ENCODE data around the gene PHF5A.

The PHF5A gene

GRCh38 chr22:41501209-41501608, 32.7 kb upstream of the PHF5A start:
- in situ Hi-C loops (cut with HindIII; ENCODE audit: low sequenced_read_pairs): no loop called here
- H3K4me3 ChIP-seq (ENCODE audit: low read depth, low read length): no peak overlapping the region
- DNase-seq (ENCODE audit: low read depth): no peak
- peak; percentile 36 for TF ChIP-seq CTCF (IDR thresholded peaks at IDR 0.05; ENCODE audit: low read depth, low read length, missing control alignments)

GRCh38 chr22:41500303-41500702, 31.8 kb upstream of the PHF5A start:
- TF ChIP-seq CTCF (IDR thresholded peaks at IDR 0.05; ENCODE audit: low read depth, low read length, missing control alignments): no peak
- no peak for DNase-seq (ENCODE audit: low read depth)
- H3K4me3 ChIP-seq (ENCODE audit: low read depth, low read length): no peak overlapping the region
- in situ Hi-C loops (cut with HindIII; ENCODE audit: low sequenced_read_pairs): no loop called here

- H3K4me3 ChIP-seq (ENCODE audit: low read depth, low read length): no peak overlapping the region
- in situ Hi-C loops (cut with HindIII; ENCODE audit: low sequenced_read_pairs): no loop called here
- DNase-seq (ENCODE audit: low read depth): no peak
- TF ChIP-seq CTCF (IDR thresholded peaks at IDR 0.05; ENCODE audit: low read depth, low read length, missing control alignments): no peak
These were observed 31.3 kb upstream of the PHF5A start for GRCh38 chr22:41499624-41500280.

GRCh38 chr22:41498303-41498835, 29.9 kb upstream of the PHF5A start:
- in situ Hi-C loops (cut with HindIII; ENCODE audit: low sequenced_read_pairs): no loop called here
- DNase-seq (ENCODE audit: low read depth): no peak
- no peak for TF ChIP-seq CTCF (IDR thresholded peaks at IDR 0.05; ENCODE audit: low read depth, low read length, missing control alignments)
- H3K4me3 ChIP-seq (ENCODE audit: low read depth, low read length): no peak overlapping the region

GRCh38 chr22:41491374-41492100, 23.0 kb upstream of the PHF5A start:
- in situ Hi-C loops (cut with HindIII; ENCODE audit: low sequenced_read_pairs): no loop called here
- peak; percentile 77 for DNase-seq (ENCODE audit: low read depth)
- TF ChIP-seq CTCF (IDR thresholded peaks at IDR 0.05; ENCODE audit: low read depth, low read length, missing control alignments): no peak
- no peak overlapping the region for H3K4me3 ChIP-seq (ENCODE audit: low read depth, low read length)

- H3K4me3 ChIP-seq (ENCODE audit: low read depth, low read length): no peak overlapping the region
- TF ChIP-seq CTCF (IDR thresholded peaks at IDR 0.05; ENCODE audit: low read depth, low read length, missing control alignments): no peak
- in situ Hi-C loops (cut with HindIII; ENCODE audit: low sequenced_read_pairs): loop anchor here (5.0 kb wide), 1 partner anchor 41 kb away; the partner anchor contains the start of gene TOB2
- DNase-seq (ENCODE audit: low read depth): no peak
These were observed 20.3 kb upstream of the PHF5A start for GRCh38 chr22:41488596-41489385.

Measured in astrocyte of the cerebellum (primary cell).